COLO668 (cell line): ENCODE data around the gene ILK.

Experiments
- DNase-seq: peaks from one replicate; lab custom pipeline; 2025; ENCODE audit not compliant: unreplicated experiment; lab: John Stamatoyannopoulos, UW

The ILK gene

GRCh38 chr11:6604790-6605189 is 1.2 kb downstream of the ILK start:
- no peak for DNase-seq

- DNase-seq: peak; percentile 82
Observed at GRCh38 chr11:6606471-6607189, 3.1 kb downstream of the ILK start.

- DNase-seq: no peak
Observed at GRCh38 chr11:6607190-6607795, 3.7 kb downstream of the ILK start.

- DNase-seq: no peak
Observed at GRCh38 chr11:6608011-6608410, 4.4 kb downstream of the ILK start.

- DNase-seq: no peak
Observed at GRCh38 chr11:6608726-6609501, 5.3 kb downstream of the ILK start.

GRCh38 chr11:6609502-6610015 is 6.0 kb downstream of the ILK start:
- no peak for DNase-seq

- DNase-seq: no peak
Observed at GRCh38 chr11:6610591-6610990, 7.0 kb downstream of the ILK start.

GRCh38 chr11:6611092-6611962 is 7.8 kb downstream of the ILK start:
- DNase-seq: peak; percentile 45

- DNase-seq: no peak
Observed at GRCh38 chr11:6611963-6612212, 8.3 kb downstream of the ILK start.

- peak; percentile 97 for DNase-seq
Observed at GRCh38 chr11:6612213-6613041, 8.9 kb downstream of the ILK start, which contains the start of gene TAF10. Gene TAF10 (minus strand): TSS chr11:6612216. CDS start chr11:6612189, 27 bp downstream.

GRCh38 chr11:6613496-6613895 is 9.9 kb downstream of the ILK start:
- no peak for DNase-seq

GRCh38 chr11:6614446-6614845 is 10.9 kb downstream of the ILK start:
- no peak for DNase-seq

- DNase-seq: no peak
Observed at GRCh38 chr11:6615046-6615445, 11.5 kb downstream of the ILK start.

GRCh38 chr11:6615882-6616585 is 12.5 kb downstream of the ILK start:
- DNase-seq: no peak

GRCh38 chr11:6616596-6617250 is 13.1 kb downstream of the ILK start:
- no peak for DNase-seq

GRCh38 chr11:6617315-6617781 is 13.8 kb downstream of the ILK start:
- DNase-seq: no peak

- DNase-seq: peak; percentile 46
Observed at GRCh38 chr11:6618117-6619003, 14.8 kb downstream of the ILK start.
